Right ventricle myocardium inferior (tissue), 1 donor: ENCODE measurements around the gene ZSCAN32. TPM values are rescaled to one million over a fixed set of nuclear protein-coding genes. Genes with fewer than 3 reads are reported as not detected.
A peak's percentile ranks its signal among the peaks of the same experiment; 100 is the strongest.

ENCODE experiments used
- ATAC-seq: fragments of 200-7000 bp; cut with Tn5 transposase; one replicate; pipeline ENCODE4 v1.9.1; 2020; ENCODE audit warnings: mild to moderate bottlenecking, moderate library complexity
- DNase-seq: peaks from one replicate; pipeline ENCODE4 v3.0.0; 2021; ENCODE audit errors: missing footprints
- intact Hi-C: fragments of 100-400 bp; cut with DNase I; formaldehyde crosslinking; loops from one replicate; pipeline ENCODE4 v1.11.0; 2022
- total RNA-seq: library from RNA; stranded (reverse); fragmentation: NEBNext Ultra II Directional; extraction: Animal tissue kit (Norgen Biotek cat#: 25700); gene quantifications from one replicate; pipeline ENCODE4 v1.2.1, GENCODE V29; 2021
- donor health status: DM: no; HTN: yes; CAD: no; lungs with severe emphysema.

Gene ZSCAN32
- total RNA-seq, 1 donor from 2014 or later, result 6.9 TPM

GRCh38 chr16:3364774-3365427, 35.9 kb downstream of the ZSCAN32 start:
- DNase-seq (peak; percentile 89), ATAC-seq (peak; percentile 99)
- intact Hi-C loops, result loop anchor here (5.0 kb wide), 1 partner anchor 53 kb away; no protein-coding TSS in a partner anchor

DNA sequence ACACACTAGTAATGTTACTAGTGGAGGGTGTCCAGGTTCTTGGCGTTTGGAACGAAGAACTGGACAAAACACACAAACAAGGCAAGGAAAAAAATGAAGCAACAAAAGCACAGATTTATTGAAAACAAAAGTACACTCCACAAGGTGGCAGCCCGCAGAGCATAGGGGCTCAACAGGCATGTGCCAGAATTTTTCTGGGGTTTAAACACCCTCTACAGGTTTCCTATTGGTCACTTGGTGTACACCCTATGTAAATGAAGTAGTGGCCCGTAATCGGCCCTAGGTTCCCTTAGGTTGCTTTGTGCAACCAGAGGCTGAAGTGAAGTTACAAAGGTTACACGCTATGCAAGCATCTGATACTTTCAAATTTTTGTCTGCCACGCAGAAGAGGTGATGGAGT, 37.0 kb downstream of the ZSCAN32 start:
- intact Hi-C loops, result loop anchor here (5.0 kb wide), 1 partner anchor 51 kb away; no protein-coding TSS in a partner anchor
- DNase-seq (no peak), ATAC-seq (no peak)

GRCh38 chr16:3362931-3363330, 37.9 kb downstream of the ZSCAN32 start:
- DNase-seq (no peak), ATAC-seq (no peak)
- intact Hi-C loops, result loop anchor here (5.0 kb wide), 1 partner anchor 51 kb away; no protein-coding TSS in a partner anchor

DNA sequence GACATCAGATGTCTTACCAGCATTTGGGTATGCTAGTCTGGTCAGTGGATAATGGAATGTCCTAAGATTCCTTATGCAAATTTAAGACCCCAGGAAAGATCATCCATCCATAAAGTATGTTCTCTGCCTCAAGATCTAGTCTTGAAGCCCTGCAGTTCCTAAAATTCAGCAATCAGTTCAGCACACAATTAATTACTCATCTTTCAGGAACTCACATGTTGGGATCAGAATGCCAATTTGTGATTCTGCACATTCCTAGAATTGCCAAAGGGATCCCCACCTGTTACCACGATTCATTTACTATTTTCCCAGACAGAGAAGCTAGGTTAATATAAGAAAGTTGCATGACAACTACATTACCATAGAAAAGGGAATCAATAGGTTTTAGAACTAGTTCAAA, 41.9 kb downstream of the ZSCAN32 start:
- intact Hi-C loops, result no loop called here
- ATAC-seq (no peak), DNase-seq (no peak)

DNA sequence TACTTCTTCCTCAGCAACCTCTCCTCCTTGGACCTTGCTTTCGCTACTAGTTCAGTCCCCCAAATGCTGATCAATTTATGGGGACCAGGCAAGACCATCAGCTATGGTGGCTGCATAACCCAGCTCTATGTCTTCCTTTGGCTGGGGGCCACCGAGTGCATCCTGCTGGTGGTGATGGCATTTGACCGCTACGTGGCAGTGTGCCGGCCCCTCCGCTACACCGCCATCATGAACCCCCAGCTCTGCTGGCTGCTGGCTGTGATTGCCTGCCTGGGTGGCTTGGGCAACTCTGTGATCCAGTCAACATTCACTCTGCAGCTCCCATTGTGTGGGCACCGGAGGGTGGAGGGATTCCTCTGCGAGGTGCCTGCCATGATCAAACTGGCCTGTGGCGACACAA, 44.7 kb downstream of the ZSCAN32 start:
- intact Hi-C loops, result no loop called here
- no peak for ATAC-seq
- no peak for DNase-seq

GRCh38 chr16:3355589-3355988, 45.2 kb downstream of the ZSCAN32 start, which contains the start of gene OR2C1:
Gene OR2C1 (plus strand): TSS chr16:3355889. CDS start chr16:3355941, 52 bp downstream.
- ATAC-seq, result no peak
- no peak for DNase-seq
- intact Hi-C loops, result no loop called here

GRCh38 chr16:3349175-3349574, 51.6 kb downstream of the ZSCAN32 start:
- intact Hi-C loops, result no loop called here
- no peak for DNase-seq
- ATAC-seq, result no peak

GRCh38 chr16:3348547-3349167, 52.1 kb downstream of the ZSCAN32 start:
- ATAC-seq, result peak; percentile 67
- intact Hi-C loops, result no loop called here

GRCh38 chr16:3347586-3347985, 53.2 kb downstream of the ZSCAN32 start:
- intact Hi-C loops, result no loop called here
- DNase-seq (no peak), ATAC-seq (no peak)

More at GRCh38 chr16:3348547-3349167, 52.1 kb downstream of the ZSCAN32 start:
- DNase-seq, result no peak

GRCh38 chr16:3346041-3346440, 54.8 kb downstream of the ZSCAN32 start:
- DNase-seq (no peak), ATAC-seq (no peak)
- intact Hi-C loops, result no loop called here

Other genes with a start within 250 kb of the ZSCAN32 start
- gene OR1F1, start 212.8 kb downstream of the ZSCAN32 start, total RNA-seq, result not detected
- 5.1 TPM for gene ZNF200, start 165.8 kb downstream of the ZSCAN32 start, total RNA-seq
- 1.1 TPM for gene MEFV, start 144.4 kb downstream of the ZSCAN32 start, total RNA-seq
- gene ZNF263, start 117.5 kb downstream of the ZSCAN32 start, total RNA-seq, result 8.4 TPM
- 8.4 TPM for gene TIGD7, start 95.6 kb downstream of the ZSCAN32 start, total RNA-seq
- 19.0 TPM for gene ZNF75A, start 95.5 kb downstream of the ZSCAN32 start, total RNA-seq
- gene OR2C1, start 45.1 kb downstream of the ZSCAN32 start, total RNA-seq, result not detected
- gene ZNF174, start 211 bp upstream of the ZSCAN32 start, total RNA-seq, result 10.0 TPM
- 1.8 TPM for gene ZNF597, start 42.5 kb upstream of the ZSCAN32 start, total RNA-seq
- gene NAA60, start 42.7 kb upstream of the ZSCAN32 start, total RNA-seq, result 42.7 TPM
- not detected for gene C16orf90, start 94.5 kb upstream of the ZSCAN32 start, total RNA-seq
- 16.5 TPM for gene CLUAP1, start 100.0 kb upstream of the ZSCAN32 start, total RNA-seq
- 1.0 TPM for gene NLRC3, start 176.4 kb upstream of the ZSCAN32 start, total RNA-seq
- gene SLX4, start 210.6 kb upstream of the ZSCAN32 start, total RNA-seq, result 3.3 TPM